ENCODE data around the gene CDC25B. TPM values are rescaled to one million over a fixed set of nuclear protein-coding genes. Genes with fewer than 3 reads are reported as not detected.

CDC25B gene
- total RNA-seq, 1 experiment from 2014 or later = 223 TPM

GRCh38 chr20:3754276-3754630 lies 41.9 kb upstream of the CDC25B start:
- Histone ChIP-seq H3K79me2 (ENCODE audit: insufficient read depth, low read length) (peaks cover 2% of the 10 kb centered on the region; the same call in 1 of the 2 replicates), H3K9me2 (ENCODE audit: insufficient read depth) (no peaks in the 10 kb centered on the region), H3K9ac (ENCODE audit: low read length) (no peak overlapping the region), H3K36me3 (ENCODE audit: control insufficient read depth in 1 of 2, insufficient read depth in 2 of 2, low read length in 2 of 2) (peaks cover 6 to 36% of the 10 kb centered on the region in 2 experiments; a peak in 3 of 4 replicates), H3K27ac (ENCODE audit: low read depth, low read length) (no peak overlapping the region), H3K9me3 (ENCODE audit: control insufficient read depth in 1 of 2, insufficient read depth in 1 of 2, low read depth in 1 of 2, low read length in 2 of 2) (no peaks in the 10 kb centered on the region), H4K20me1 (ENCODE audit: insufficient read depth) (no peaks in the 10 kb centered on the region), H3K4me3 (replicated peaks in 1 of 2; ENCODE audit: low read depth in 1 of 2, low read length in 2 of 2) (no peak overlapping the region), H2AFZ (ENCODE audit: low read depth, low read length, poor library complexity, severe bottlenecking) (no peak overlapping the region), H3K4me1 (ENCODE audit: control insufficient read depth in 1 of 2, insufficient read depth in 2 of 2, low read length in 2 of 2) (peaks cover 0 to 8% of the 10 kb centered on the region in 2 experiments; a peak in 1 of 4 replicates), H3K27me3 (ENCODE audit: insufficient read depth, low read length) (no peaks in the 10 kb centered on the region), H3K4me2 (ENCODE audit: low read length) (no peak overlapping the region)
- BruUV-seq (replicated peaks) = no TSS peak
- ChIA-PET RAD21 (ENCODE audit: low non-redundant PET in 1 of 2, low total read pairs in 2 of 2, uncharacterized antibody in 2 of 2, unreplicated experiment in 2 of 2) (no interaction called here), CTCF (interaction anchor here (1.3 kb wide), 1 partner anchor 9 kb away, joined by 3 read pairs; no protein-coding TSS in a partner anchor), POLR2A (no interaction called here)
- intact Hi-C loops (cut with micrococcal nuclease) = no loop called here
- no peak for DNase-seq (ENCODE audit: low read depth, low spot score)
- TF ChIP-seq TCF7L2 (IDR thresholded peaks at IDR 0.05; ENCODE audit: borderline replicate concordance, extremely low read depth, insufficient read depth, insufficient read length) (no peak), YY1 (IDR thresholded peaks at IDR 0.05; ENCODE audit: extremely low read depth, insufficient replicate concordance, low read depth, low read length) (no peak)
- ATAC-seq = no peak

- Histone ChIP-seq H3K27me3 (ENCODE audit: insufficient read depth, low read length) (no peaks in the 10 kb centered on the region), H3K9me2 (ENCODE audit: insufficient read depth) (no peaks in the 10 kb centered on the region), H2AFZ (ENCODE audit: low read depth, low read length, poor library complexity, severe bottlenecking) (no peak overlapping the region), H3K4me3 (replicated peaks in 1 of 2; ENCODE audit: low read depth in 1 of 2, low read length in 2 of 2) (no peak overlapping the region), H3K79me2 (ENCODE audit: insufficient read depth, low read length) (peaks cover 6% of the 10 kb centered on the region; the same call in 1 of the 2 replicates), H3K9me3 (ENCODE audit: control insufficient read depth in 1 of 2, insufficient read depth in 1 of 2, low read depth in 1 of 2, low read length in 2 of 2) (no peaks in the 10 kb centered on the region), H3K4me1 (ENCODE audit: control insufficient read depth in 1 of 2, insufficient read depth in 2 of 2, low read length in 2 of 2) (peaks cover 0 to 4% of the 10 kb centered on the region in 2 experiments; a peak in 1 of 4 replicates), H3K4me2 (ENCODE audit: low read length) (no peak overlapping the region), H3K9ac (ENCODE audit: low read length) (no peak overlapping the region), H3K36me3 (ENCODE audit: control insufficient read depth in 1 of 2, insufficient read depth in 2 of 2, low read length in 2 of 2) (peaks cover 6 to 36% of the 10 kb centered on the region in 2 experiments; a peak in 3 of 4 replicates), H3K27ac (ENCODE audit: low read depth, low read length) (no peak overlapping the region), H4K20me1 (ENCODE audit: insufficient read depth) (no peaks in the 10 kb centered on the region)
- BruUV-seq (replicated peaks) = no TSS peak
- RAD21 ChIA-PET (ENCODE audit: low non-redundant PET in 1 of 2, low total read pairs in 2 of 2, uncharacterized antibody in 2 of 2, unreplicated experiment in 2 of 2) = no interaction called here
- ATAC-seq (no peak), DNase-seq (ENCODE audit: low read depth, low spot score) (no peak)
- TF ChIP-seq CTCF (IDR thresholded peaks at IDR 0.05 in 2 of 3, conservative IDR thresholded peaks at IDR 0.05 in 1 of 3; ENCODE audit: borderline replicate concordance in 1 of 3, insufficient read depth in 1 of 3, low read depth in 2 of 3, low read length in 2 of 3) (no peak), RAD21 (IDR thresholded peaks at IDR 0.05; ENCODE audit: low read depth) (no peak), YY1 (IDR thresholded peaks at IDR 0.05; ENCODE audit: extremely low read depth, insufficient replicate concordance, low read depth, low read length) (no peak)
- intact Hi-C loops (cut with micrococcal nuclease) = no loop called here
- CTCF ChIA-PET = interaction anchor here (0.5 to 1.3 kb wide), 3 partner anchors 10 to 1485 kb away, joined by 3 read pairs; partner anchors contain the start of gene SPEF1
- POLR2A ChIA-PET = no interaction called here
Measured at GRCh38 chr20:3755269-3755668, 40.8 kb upstream of the CDC25B start.

All from HCT116 (cell line).